MCF 10A (cell line): ENCODE measurements around the gene STIM1. TPM values are rescaled to one million over a fixed set of nuclear protein-coding genes. Genes with fewer than 3 reads are reported as not detected.

Experiments used
- BruUV-seq: library from RNA; stranded (reverse); fragments of 400-500 nt; replicated peaks from 2 replicates; lab custom pipeline; 2021; lab: Mats Ljungman, UMichigan
- CTCF ChIA-PET: fragments of 300-600 bp; sonication (Branson Sonifier 250); formaldehyde crosslinking; extraction: SDS; loops from one replicate; lab custom pipeline; 2021; ENCODE audit warnings: antibody characterized with exemption, inconsistent platforms; lab: Yijun Ruan, JAX
- POLR2A ChIA-PET: fragments of 300-600, 350-650 bp; sonication (Branson Sonifier 250); formaldehyde crosslinking; extraction: SDS; loops from one replicate; lab custom pipeline; 2020; ENCODE audit warnings: antibody characterized with exemption, inconsistent platforms; lab: Yijun Ruan, JAX
- DNase-seq: peaks from one replicate; pipeline ENCODE4 v3.0.0-alpha.2; 2018; ENCODE audit not compliant: unreplicated experiment
- H3K27ac Mint-ChIP-seq: one replicate; pipeline ENCODE4 v1.8.0; 2022; ENCODE audit warnings: mild to moderate bottlenecking, low read depth, mixed read lengths; ENCODE audit not compliant: unreplicated experiment
- H3K27me3 Mint-ChIP-seq: one replicate; pipeline ENCODE4 v1.8.0; 2022; ENCODE audit warnings: mixed read lengths; ENCODE audit not compliant: insufficient read depth, unreplicated experiment
- H3K36me3 Mint-ChIP-seq: one replicate; pipeline ENCODE4 v1.8.0; 2022; ENCODE audit warnings: mild to moderate bottlenecking, moderate library complexity, mixed read lengths; ENCODE audit not compliant: insufficient read depth, unreplicated experiment
- H3K4me1 Mint-ChIP-seq: one replicate; pipeline ENCODE4 v1.8.0; 2022; ENCODE audit warnings: mixed read lengths; ENCODE audit not compliant: insufficient read depth, unreplicated experiment
- H3K4me3 Mint-ChIP-seq: one replicate; pipeline ENCODE4 v1.8.0; 2022; ENCODE audit warnings: mild to moderate bottlenecking, moderate library complexity, mixed read lengths; ENCODE audit not compliant: unreplicated experiment
- H3K9me3 Mint-ChIP-seq: one replicate; pipeline ENCODE4 v1.8.0; 2022; ENCODE audit warnings: mixed read lengths; ENCODE audit not compliant: unreplicated experiment
- CTCF ChIP-seq: fragments of 200-600 bp; IDR thresholded peaks from one replicate; pipeline ENCODE4 v1.8.0; 2022; ENCODE audit warnings: antibody characterized with exemption, mild to moderate bottlenecking; ENCODE audit not compliant: unreplicated experiment
- intact Hi-C: fragments of 100-400 bp; cut with micrococcal nuclease; formaldehyde crosslinking; loops from 2 replicates; pipeline ENCODE4 v1.14.1; 2022
- total RNA-seq: library from RNA; stranded (reverse); gene quantifications from 2 replicates; pipeline ENCODE4 v1.2.3, GENCODE V29; 2022

Gene STIM1
- total RNA-seq, 1 experiment from 2014 or later = 41.2 TPM

GRCh38 chr11:3903207-3903896 is 47.9 kb downstream of the STIM1 start:
- DNase-seq = no peak
- Mint-ChIP-seq H3K27ac (peak overlapping the region; percentile 67), H3K4me1 (peaks cover 30% of the 10 kb centered on the region), H3K9me3 (no peaks in the 10 kb centered on the region), H3K27me3 (no peaks in the 10 kb centered on the region), H3K36me3 (peaks cover 5% of the 10 kb centered on the region), H3K4me3 (peak overlapping the region; percentile 28)
- no peak for TF ChIP-seq CTCF
- ChIA-PET CTCF (interaction anchor here (1.2 to 7.0 kb wide), 5 partner anchors 15 to 170 kb away, joined by 3 to 46 read pairs (median 4); partner anchors contain the start of gene STIM1), POLR2A (interaction anchor here (0.6 to 1.0 kb wide), 3 partner anchors 9 to 37 kb away, joined by 3 read pairs; no protein-coding TSS in a partner anchor)
- BruUV-seq = no TSS peak
- intact Hi-C loops = no loop called here

GRCh38 chr11:3904228-3904627 is 48.8 kb downstream of the STIM1 start:
- H3K9me3 Mint-ChIP-seq = no peaks in the 10 kb centered on the region
- DNase-seq = peak; percentile 48
- peak overlapping the region; percentile 67 for H3K27ac Mint-ChIP-seq
- peaks cover 5% of the 10 kb centered on the region for H3K36me3 Mint-ChIP-seq
- POLR2A ChIA-PET = interaction anchor here (3.3 kb wide), 1 partner anchor 49 kb away, joined by 22 read pairs; the partner anchor contains the start of gene STIM1
- no TSS peak for BruUV-seq
- CTCF ChIA-PET = interaction anchor here (0.5 to 7.0 kb wide), 5 partner anchors 22 to 169 kb away, joined by 3 to 46 read pairs (median 4); partner anchors contain the start of gene STIM1
- peaks cover 30% of the 10 kb centered on the region for H3K4me1 Mint-ChIP-seq
- TF ChIP-seq CTCF = no peak
- peak overlapping the region; percentile 28 for H3K4me3 Mint-ChIP-seq
- intact Hi-C loops = loop anchor here (2.0 kb wide), 1 partner anchor 49 kb away; the partner anchor contains the start of gene STIM1
- H3K27me3 Mint-ChIP-seq = no peaks in the 10 kb centered on the region

GRCh38 chr11:3905080-3905953 is 49.9 kb downstream of the STIM1 start:
- intact Hi-C loops = loop anchor here (2.0 kb wide), 1 partner anchor 51 kb away; the partner anchor contains the start of gene STIM1
- peaks cover 5% of the 10 kb centered on the region for H3K36me3 Mint-ChIP-seq
- ChIA-PET POLR2A (interaction anchor here (0.6 to 3.3 kb wide), 13 partner anchors 8 to 701 kb away, joined by 3 to 22 read pairs (median 4); partner anchors contain the start of genes RHOG and STIM1), CTCF (interaction anchor here (0.6 to 7.0 kb wide), 9 partner anchors 12 to 587 kb away, joined by 3 to 46 read pairs (median 4); partner anchors contain the start of gene STIM1)
- H3K9me3 Mint-ChIP-seq = no peaks in the 10 kb centered on the region
- H3K4me3 Mint-ChIP-seq = peak overlapping the region; percentile 28
- DNase-seq = peak; percentile 89
- BruUV-seq = no TSS peak
- no peaks in the 10 kb centered on the region for H3K27me3 Mint-ChIP-seq
- TF ChIP-seq CTCF = no peak
- peak overlapping the region; percentile 67 for H3K27ac Mint-ChIP-seq
- peaks cover 30% of the 10 kb centered on the region for H3K4me1 Mint-ChIP-seq
